ENCODE measurements around the gene CKAP2L.

GRCh38 chr2:112723995-112724394, 40.4 kb downstream of the CKAP2L start:
- TF ChIP-seq CTCF (IDR thresholded peaks at IDR 0.05), result no peak
- no peak for TF ChIP-seq POLR2A (IDR thresholded peaks at IDR 0.05)
